ENCODE measurements around the gene F7. TPM values are rescaled to one million over a fixed set of nuclear protein-coding genes. Genes with fewer than 3 reads are reported as not detected.

Gene F7
- polyA plus RNA-seq, 4 donors = 2.0 to 4.7 (median 3.1) TPM

- DNase-seq (ENCODE audit: low read depth in 4 of 4, low spot score in 3 of 4) = no peak
Observed at GRCh38 chr13:113129921-113130750, 24.5 kb downstream of the F7 start.

GRCh38 chr13:113135281-113135760, 29.7 kb downstream of the F7 start:
- no peak for DNase-seq (ENCODE audit: low read depth in 4 of 4, low spot score in 3 of 4)

- DNase-seq (ENCODE audit: low read depth in 4 of 4, low spot score in 3 of 4) = no peak
Observed at GRCh38 chr13:113137691-113138298, 32.2 kb downstream of the F7 start.

- no peak for DNase-seq (ENCODE audit: low read depth in 4 of 4, low spot score in 3 of 4)
Observed at GRCh38 chr13:113138792-113139551, 33.4 kb downstream of the F7 start.

GRCh38 chr13:113139577-113139976, 34.0 kb downstream of the F7 start:
- no peak for DNase-seq (ENCODE audit: low read depth in 4 of 4, low spot score in 3 of 4)

GRCh38 chr13:113140677-113141600, 35.3 kb downstream of the F7 start:
- no peak for DNase-seq (ENCODE audit: low read depth in 4 of 4, low spot score in 3 of 4)

GRCh38 chr13:113141601-113141970, 36.0 kb downstream of the F7 start:
- DNase-seq (ENCODE audit: low read depth in 4 of 4, low spot score in 3 of 4) = no peak

- no peak for DNase-seq (ENCODE audit: low read depth in 4 of 4, low spot score in 3 of 4)
Observed at GRCh38 chr13:113142876-113143275, 37.3 kb downstream of the F7 start.

GRCh38 chr13:113143466-113144254, 38.1 kb downstream of the F7 start:
- DNase-seq (ENCODE audit: low read depth in 4 of 4, low spot score in 3 of 4) = no peak

- DNase-seq (ENCODE audit: low read depth in 4 of 4, low spot score in 3 of 4) = no peak
Observed at GRCh38 chr13:113144255-113144629, 38.7 kb downstream of the F7 start.

GRCh38 chr13:113145496-113145895, 39.9 kb downstream of the F7 start:
- no peak for DNase-seq (ENCODE audit: low read depth in 4 of 4, low spot score in 3 of 4)

GRCh38 chr13:113145911-113146598, 40.5 kb downstream of the F7 start:
- DNase-seq (ENCODE audit: low read depth in 4 of 4, low spot score in 3 of 4) = no peak

- DNase-seq (ENCODE audit: low read depth in 4 of 4, low spot score in 3 of 4) = no peak
Observed at GRCh38 chr13:113146750-113147149, 41.2 kb downstream of the F7 start.

- no peak for DNase-seq (ENCODE audit: low read depth in 4 of 4, low spot score in 3 of 4)
Observed at GRCh38 chr13:113147206-113147605, 41.6 kb downstream of the F7 start.

- no peak for DNase-seq (ENCODE audit: low read depth in 4 of 4, low spot score in 3 of 4)
Observed at GRCh38 chr13:113148407-113148806, 42.8 kb downstream of the F7 start.

- no peak for DNase-seq (ENCODE audit: low read depth in 4 of 4, low spot score in 3 of 4)
Observed at GRCh38 chr13:113148940-113149503, 43.4 kb downstream of the F7 start.

GRCh38 chr13:113149711-113150549, 44.3 kb downstream of the F7 start:
- DNase-seq (ENCODE audit: low read depth in 4 of 4, low spot score in 3 of 4) = no peak

Measured in right renal pelvis (tissue), 4 donors.